PC-9 (cell line): ENCODE data around the gene HMMR.

Experiments
- EZH2 ChIP-seq: fragments of 200-600 bp; sonication (generic); IDR thresholded peaks from 2 replicates; pipeline ENCODE4 v1.8.0; 2017; ENCODE audit warnings: antibody characterized with exemption, low read depth
- TF ChIP-seq, protein P1 (sequence below): fragments of 200-600 bp; sonication (generic); conservative IDR thresholded peaks from 2 replicates; pipeline ENCODE4 v1.6.1; 2017; ENCODE audit warnings: mixed run types, antibody characterized with exemption, mild to moderate bottlenecking, moderate library complexity

DNA sequence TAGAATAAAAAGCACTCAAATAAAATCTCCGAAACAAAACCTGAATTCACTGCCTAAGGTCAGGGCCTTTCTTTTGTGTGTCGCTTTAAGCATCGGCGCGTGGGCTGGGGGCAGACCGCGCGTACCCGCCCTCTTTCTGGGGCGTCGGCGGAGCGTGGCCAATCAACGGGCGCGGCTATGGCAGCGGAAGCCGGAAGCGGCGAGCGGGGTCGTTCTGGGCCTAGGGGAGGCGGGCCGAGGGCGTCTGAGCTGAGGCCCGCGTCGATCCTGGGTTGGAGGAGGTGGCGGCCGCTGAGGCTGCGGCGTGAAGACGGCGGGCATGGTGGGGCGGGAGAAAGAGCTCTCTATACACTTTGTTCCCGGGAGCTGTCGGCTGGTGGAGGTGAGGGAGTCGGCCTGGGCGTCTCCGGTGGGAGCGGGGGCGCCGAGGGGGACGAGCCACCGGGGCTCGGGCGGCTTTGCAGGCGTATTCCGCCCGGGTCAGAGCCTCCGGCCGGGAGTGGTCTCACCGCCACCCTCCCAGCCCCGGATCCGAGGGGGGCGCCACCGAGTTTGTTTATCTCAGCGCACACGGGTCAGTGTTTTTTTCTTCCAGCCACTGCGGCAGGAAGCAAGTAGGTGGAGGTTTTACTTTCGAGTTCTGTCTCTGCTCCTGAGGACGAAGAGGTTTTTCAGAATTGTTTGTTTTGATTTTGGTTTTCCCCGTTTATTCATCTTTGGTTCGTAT, 45.1 kb downstream of the HMMR start, which contains the start of gene MAT2B:
- TF ChIP-seq, protein P1, sequence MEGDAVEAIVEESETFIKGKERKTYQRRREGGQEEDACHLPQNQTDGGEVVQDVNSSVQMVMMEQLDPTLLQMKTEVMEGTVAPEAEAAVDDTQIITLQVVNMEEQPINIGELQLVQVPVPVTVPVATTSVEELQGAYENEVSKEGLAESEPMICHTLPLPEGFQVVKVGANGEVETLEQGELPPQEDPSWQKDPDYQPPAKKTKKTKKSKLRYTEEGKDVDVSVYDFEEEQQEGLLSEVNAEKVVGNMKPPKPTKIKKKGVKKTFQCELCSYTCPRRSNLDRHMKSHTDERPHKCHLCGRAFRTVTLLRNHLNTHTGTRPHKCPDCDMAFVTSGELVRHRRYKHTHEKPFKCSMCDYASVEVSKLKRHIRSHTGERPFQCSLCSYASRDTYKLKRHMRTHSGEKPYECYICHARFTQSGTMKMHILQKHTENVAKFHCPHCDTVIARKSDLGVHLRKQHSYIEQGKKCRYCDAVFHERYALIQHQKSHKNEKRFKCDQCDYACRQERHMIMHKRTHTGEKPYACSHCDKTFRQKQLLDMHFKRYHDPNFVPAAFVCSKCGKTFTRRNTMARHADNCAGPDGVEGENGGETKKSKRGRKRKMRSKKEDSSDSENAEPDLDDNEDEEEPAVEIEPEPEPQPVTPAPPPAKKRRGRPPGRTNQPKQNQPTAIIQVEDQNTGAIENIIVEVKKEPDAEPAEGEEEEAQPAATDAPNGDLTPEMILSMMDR: peak; percentile 56; the same call in 1 of the 2 replicates
- no peak for TF ChIP-seq EZH2
